Endothelial cell of umbilical vein (primary cell): Measurements from ENCODE around the gene KCNH2. TPM values are rescaled to one million over a fixed set of nuclear protein-coding genes. Genes with fewer than 3 reads are reported as not detected.

ENCODE experiments used
- BruUV-seq: library from RNA; stranded (reverse); fragments of 400-500 nt; replicated peaks from 2 replicates; lab custom pipeline; 2021; lab: Mats Ljungman, UMichigan
- CTCF ChIA-PET: fragments of 300-600, 350-600 bp; sonication (Branson Sonifier 250); formaldehyde crosslinking; loops from one replicate; lab custom pipeline; 2021; ENCODE audit warnings: antibody characterized with exemption, inconsistent platforms; lab: Charles Lee
- POLR2A ChIA-PET: fragments of 300-600, 350-600 bp; sonication (Branson Sonifier 250); formaldehyde crosslinking; loops from one replicate; lab custom pipeline; 2021; ENCODE audit warnings: antibody characterized with exemption, inconsistent platforms; lab: Charles Lee
- DNase-seq: peaks from one replicate; pipeline ENCODE4 v3.0.0-alpha.2; 2011; ENCODE audit warnings: low read depth, low spot score
- FAIRE-seq: peaks from 2 replicates; lab custom pipeline; 2011; peaks lifted over from hg19 to GRCh38; lab: Jason Lieb, UNC
- H2AFZ ChIP-seq: 2 replicates; pipeline ENCODE4 v1.6.0; 2012; ENCODE audit warnings: low read depth, low read length, control low read depth, inconsistent platforms
- H3K27ac ChIP-seq: 2 replicates; pipeline ENCODE4 v1.5.1; 2011; ENCODE audit warnings: low read depth, mild to moderate bottlenecking, control low read depth, low read length, moderate library complexity; ENCODE audit not compliant: insufficient read depth
- H3K27me3 ChIP-seq, 2 experiments: 2 replicates each; pipeline versions ENCODE4 v1.6.0 to v1.6.1; 2011; ENCODE audit warnings: low read length in 2 of 2, mixed read lengths in 1 of 2; ENCODE audit not compliant: control insufficient read depth in 2 of 2, insufficient read depth in 2 of 2
- H3K36me3 ChIP-seq, 2 experiments: 2 replicates in 1 of 2; 3 replicates in 1 of 2; pipeline ENCODE4 v1.5.1; 2011; ENCODE audit warnings: low read length in 2 of 2, mild to moderate bottlenecking in 1 of 2, moderate library complexity in 1 of 2; ENCODE audit not compliant: control insufficient read depth in 2 of 2, insufficient read depth in 2 of 2; ENCODE audit errors: extremely low read depth in 1 of 2
- H3K4me1 ChIP-seq: 3 replicates; pipeline ENCODE4 v1.5.1; 2011; ENCODE audit warnings: mild to moderate bottlenecking, low read length; ENCODE audit not compliant: control insufficient read depth, insufficient read depth; ENCODE audit errors: extremely low read depth
- H3K4me2 ChIP-seq: 2 replicates; pipeline ENCODE4 v1.6.1; 2011; ENCODE audit warnings: low read length, control low read depth, mixed read lengths; ENCODE audit not compliant: insufficient read depth
- H3K4me3 ChIP-seq, 3 experiments: fragments of 200-600 bp in 1 of 3; sonication (generic), shearing (Covaris generic) in 1 of 3; replicated peaks in 1 of 3; 2 replicates each; pipeline ENCODE4 v1.5.1; 2011 to 2016; ENCODE audit warnings: control low read depth in 3 of 3, low read length in 3 of 3, mild to moderate bottlenecking in 2 of 3, inconsistent platforms in 1 of 3, low read depth in 1 of 3, moderate library complexity in 1 of 3; ENCODE audit not compliant: insufficient read depth in 1 of 3
- H3K79me2 ChIP-seq: 2 replicates; pipeline ENCODE4 v1.6.0; 2012; ENCODE audit warnings: low read length, inconsistent platforms; ENCODE audit not compliant: control insufficient read depth, insufficient read depth
- H3K9ac ChIP-seq: replicated peaks from 2 replicates; pipeline ENCODE3; 2011; ENCODE audit warnings: low read length, control low read depth; ENCODE audit not compliant: insufficient read depth; ENCODE audit errors: extremely low read depth
- H3K9me1 ChIP-seq: replicated peaks from 3 replicates; pipeline ENCODE4 v1.6.0; 2011; ENCODE audit warnings: mild to moderate bottlenecking, low read length; ENCODE audit not compliant: control insufficient read depth, insufficient read depth; ENCODE audit errors: extremely low read depth
- H3K9me3 ChIP-seq: replicated peaks from 2 replicates; pipeline ENCODE4 v1.5.1; 2012; ENCODE audit warnings: low read length, inconsistent platforms; ENCODE audit not compliant: control insufficient read depth, insufficient read depth
- H4K20me1 ChIP-seq: replicated peaks from 2 replicates; pipeline ENCODE3; 2011; ENCODE audit warnings: mild to moderate bottlenecking, low read length; ENCODE audit not compliant: control insufficient read depth, insufficient read depth; ENCODE audit errors: extremely low read depth
- EZH2 ChIP-seq: IDR thresholded peaks from 2 replicates; pipeline ENCODE4 v1.6.1; 2012; ENCODE audit warnings: borderline replicate concordance, low read depth, mild to moderate bottlenecking, moderate library complexity, low read length, inconsistent platforms; ENCODE audit not compliant: severe bottlenecking
- GATA2 ChIP-seq: IDR thresholded peaks from 2 replicates; pipeline ENCODE4 v1.7.0; 2011; ENCODE audit warnings: low read depth, mild to moderate bottlenecking, moderate library complexity, mixed read lengths, low read length; ENCODE audit not compliant: insufficient read length, insufficient read depth
- JUN ChIP-seq: IDR thresholded peaks from 2 replicates; pipeline ENCODE4 v1.6.1; 2011; ENCODE audit warnings: borderline replicate concordance, low read depth; ENCODE audit not compliant: insufficient read length, insufficient read depth
- MYC ChIP-seq: IDR thresholded peaks from one replicate; pipeline ENCODE4 v1.6.1; 2011; ENCODE audit warnings: mild to moderate bottlenecking, low read depth, low read length
- POLR2A ChIP-seq: IDR thresholded peaks from 2 replicates; pipeline ENCODE4 v1.6.1; 2012; ENCODE audit warnings: low read depth, mild to moderate bottlenecking, control low read depth, low read length
- POLR2AphosphoS5 ChIP-seq: IDR thresholded peaks from 2 replicates; pipeline ENCODE4 v1.6.1; 2012; ENCODE audit warnings: low read depth, mild to moderate bottlenecking, control low read depth, low read length, moderate library complexity; ENCODE audit not compliant: insufficient read depth
- dilution Hi-C: fragments of 300-500 bp; cut with MboI; formaldehyde crosslinking; loops from one replicate; pipeline ENCODE4 v1.15.0; 2019; ENCODE audit warnings: low sequenced_read_pairs; ENCODE audit not compliant: extremely low pct_ligation_motif_present
- intact Hi-C: fragments of 100-400 bp; cut with micrococcal nuclease; formaldehyde crosslinking; loops from one replicate; pipeline ENCODE4 v1.10.0; 2022
- polyA plus RNA-seq, 4 experiments: library from polyadenylated mRNA; depleted of rRNA in 3 of 4; stranded (reverse) in 3 of 4; unstranded in 1 of 4; fragments of >200 nt; gene quantifications; 2 replicates each; pipeline versions ENCODE4 v1.2.1 to v1.2.3, GENCODE V29; 2011 to 2012; ENCODE audit warnings: missing spikeins in 1 of 4
- total RNA-seq: library from RNA; stranded (reverse); gene quantifications from 2 replicates; pipeline ENCODE4 v1.2.3, GENCODE V29; 2021
- TF ChIP-seq, protein P1 (sequence below), 2 donors: IDR thresholded peaks; 1 replicate in 1 of 2; 2 replicates in 1 of 2; pipeline ENCODE4 v1.5.1; 2011; ENCODE audit warnings: low read length in 2 of 2, mild to moderate bottlenecking in 2 of 2, moderate library complexity in 2 of 2, control low read depth in 1 of 2, inconsistent platforms in 1 of 2, low read depth in 1 of 2; ENCODE audit not compliant: insufficient read depth in 1 of 2; ENCODE audit errors: extremely low read depth in 1 of 2

KCNH2 gene
- total and polyA plus RNA-seq, 2 donors (not counting 3 experiments of a cell fraction or from before 2014, with no cell fraction given) = 0.03 to 0.09 TPM

DNA sequence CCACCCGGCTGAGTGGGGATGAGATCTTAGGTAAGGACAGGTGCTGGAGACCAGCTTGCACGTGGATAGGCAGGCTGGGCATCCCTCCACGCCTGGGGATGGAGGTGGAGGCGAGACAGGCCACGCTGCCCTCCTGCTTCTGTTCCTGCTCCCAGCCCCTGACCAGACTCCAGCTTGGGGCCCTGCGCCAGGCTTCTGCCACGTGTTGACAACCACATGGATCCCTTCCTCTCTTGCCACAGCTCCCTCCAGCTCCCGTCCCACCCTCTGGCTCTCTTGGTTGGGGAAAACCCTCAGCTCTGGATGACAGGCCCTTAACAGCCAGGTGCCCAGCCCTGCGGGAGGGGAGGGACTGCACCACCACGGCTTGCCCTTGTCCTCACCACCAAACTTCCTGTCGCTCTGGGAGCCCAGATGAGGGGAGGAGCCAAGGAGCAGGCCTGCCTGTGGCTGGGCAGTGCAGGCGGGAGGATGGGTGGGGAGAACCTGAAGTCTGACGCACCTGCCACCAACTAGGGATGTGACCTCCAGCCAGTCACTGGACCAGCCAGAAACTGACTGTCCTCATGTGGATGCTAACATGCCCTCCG, 36.0 kb downstream of the KCNH2 start:
- Histone ChIP-seq H3K9me3 (no peaks in the 10 kb centered on the region), H3K27ac (no peak overlapping the region), H3K79me2 (no peaks in the 10 kb centered on the region), H3K4me2 (no peak overlapping the region), H3K27me3 (peaks cover under 1 to 8% of the 10 kb centered on the region in 2 experiments), H3K4me1 (no peaks in the 10 kb centered on the region), H3K36me3 (no peaks in the 10 kb centered on the region), H2AFZ (no peak overlapping the region), H4K20me1 (no peaks in the 10 kb centered on the region), H3K4me3 (no peak overlapping the region), H3K9me1 (no peaks in the 10 kb centered on the region), H3K9ac (no peak overlapping the region)
- intact Hi-C loops (loop anchor here (5.0 kb wide), 1 partner anchor 40 kb away; no protein-coding TSS in a partner anchor), dilution Hi-C loops (no loop called here)
- DNase-seq (no peak), FAIRE-seq (no peak)
- POLR2A ChIA-PET = no interaction called here
- no peak for TF ChIP-seq JUN
- no peak for TF ChIP-seq EZH2
- TF ChIP-seq POLR2AphosphoS5 = no peak
- no peak for TF ChIP-seq GATA2
- TF ChIP-seq POLR2A = no peak
- TF ChIP-seq MYC = no peak
- TF ChIP-seq, protein P1, sequence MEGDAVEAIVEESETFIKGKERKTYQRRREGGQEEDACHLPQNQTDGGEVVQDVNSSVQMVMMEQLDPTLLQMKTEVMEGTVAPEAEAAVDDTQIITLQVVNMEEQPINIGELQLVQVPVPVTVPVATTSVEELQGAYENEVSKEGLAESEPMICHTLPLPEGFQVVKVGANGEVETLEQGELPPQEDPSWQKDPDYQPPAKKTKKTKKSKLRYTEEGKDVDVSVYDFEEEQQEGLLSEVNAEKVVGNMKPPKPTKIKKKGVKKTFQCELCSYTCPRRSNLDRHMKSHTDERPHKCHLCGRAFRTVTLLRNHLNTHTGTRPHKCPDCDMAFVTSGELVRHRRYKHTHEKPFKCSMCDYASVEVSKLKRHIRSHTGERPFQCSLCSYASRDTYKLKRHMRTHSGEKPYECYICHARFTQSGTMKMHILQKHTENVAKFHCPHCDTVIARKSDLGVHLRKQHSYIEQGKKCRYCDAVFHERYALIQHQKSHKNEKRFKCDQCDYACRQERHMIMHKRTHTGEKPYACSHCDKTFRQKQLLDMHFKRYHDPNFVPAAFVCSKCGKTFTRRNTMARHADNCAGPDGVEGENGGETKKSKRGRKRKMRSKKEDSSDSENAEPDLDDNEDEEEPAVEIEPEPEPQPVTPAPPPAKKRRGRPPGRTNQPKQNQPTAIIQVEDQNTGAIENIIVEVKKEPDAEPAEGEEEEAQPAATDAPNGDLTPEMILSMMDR (IDR thresholded peaks at IDR 0.05; ENCODE audit: extremely low read depth in 1 of 2, insufficient read depth in 1 of 2, low read depth in 1 of 2, low read length in 2 of 2) = no peak
- CTCF ChIA-PET = no interaction called here
- BruUV-seq = no TSS peak
